CD1c-positive myeloid dendritic cell (primary cell): ENCODE measurements around the gene KIAA0232.

ENCODE experiments used
- DNase-seq: peaks from one replicate; pipeline ENCODE4 v3.0.0-alpha.2; 2016; ENCODE audit errors: extremely low spot score

KIAA0232 gene

GRCh38 chr4:6851431-6851830, 68.9 kb downstream of the KIAA0232 start:
- no peak for DNase-seq

DNA sequence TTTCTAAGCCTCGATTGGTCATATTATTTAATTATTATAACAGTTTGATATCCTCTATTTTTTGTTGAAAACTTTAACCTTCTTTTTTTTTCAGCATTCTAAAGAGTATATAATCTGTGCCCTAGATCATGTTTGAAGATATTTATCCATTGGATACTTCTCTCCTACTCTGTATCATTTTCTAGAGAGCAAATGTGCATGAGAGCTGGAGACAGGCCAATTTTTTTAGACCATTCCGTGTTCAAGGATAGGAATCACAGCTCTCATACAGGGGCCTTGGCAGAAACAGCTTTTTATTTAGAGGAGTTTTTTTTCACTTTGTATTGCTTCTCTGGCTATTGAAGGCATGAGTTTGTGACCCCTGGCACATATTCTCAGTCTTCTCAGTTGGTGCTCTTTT, 69.4 kb downstream of the KIAA0232 start:
- DNase-seq = no peak

DNA sequence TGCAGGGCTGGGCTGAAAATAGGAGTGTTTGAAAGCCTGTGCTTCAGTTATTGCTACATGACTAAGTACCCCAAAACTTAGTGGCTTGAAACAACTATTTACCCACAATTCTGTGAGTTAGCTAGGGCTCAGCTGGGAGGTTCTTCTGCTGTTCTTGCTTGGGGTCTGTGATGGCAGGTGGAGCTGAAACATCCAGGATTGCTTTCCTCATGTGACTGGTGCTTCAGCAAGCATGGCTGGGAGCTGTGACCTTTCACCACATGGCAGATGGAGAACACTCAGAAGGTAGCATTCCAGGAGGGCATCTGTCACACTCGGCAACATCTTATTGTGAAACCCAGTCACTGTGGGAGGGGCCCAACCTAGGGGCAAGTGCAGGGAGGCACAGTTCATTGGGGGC, 70.1 kb downstream of the KIAA0232 start:
- no peak for DNase-seq

DNA sequence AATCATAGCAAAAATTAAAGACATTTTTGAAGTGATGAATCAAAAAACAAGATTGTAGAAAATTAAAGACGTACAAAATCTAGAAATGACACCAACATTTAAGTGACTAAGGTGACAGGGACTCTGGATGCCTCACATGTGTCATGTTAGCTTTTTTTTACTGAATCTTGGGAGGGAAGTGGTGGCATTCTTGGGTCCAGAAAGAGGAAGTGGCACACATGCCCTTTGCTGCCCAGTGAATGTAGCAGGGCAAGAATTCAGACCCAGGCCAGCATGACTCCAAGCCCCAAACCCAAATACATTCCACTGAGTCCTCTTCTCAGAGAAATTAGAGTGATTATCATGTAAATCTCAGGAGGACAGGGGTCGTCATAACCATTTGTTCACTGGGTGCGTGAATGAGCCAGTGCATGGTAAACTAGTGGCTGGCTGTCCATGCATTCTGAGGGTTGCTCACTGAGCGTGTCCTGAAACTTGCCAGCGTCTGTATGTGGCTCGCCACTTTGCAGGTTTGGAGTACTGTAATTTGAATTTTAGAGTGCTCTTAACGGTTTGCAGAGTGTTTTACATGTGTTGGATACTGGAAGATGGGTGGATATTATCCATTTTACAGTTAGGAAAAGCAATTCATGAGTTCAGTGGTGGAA, 71.7 kb downstream of the KIAA0232 start:
- peak; percentile 71 for DNase-seq

DNA sequence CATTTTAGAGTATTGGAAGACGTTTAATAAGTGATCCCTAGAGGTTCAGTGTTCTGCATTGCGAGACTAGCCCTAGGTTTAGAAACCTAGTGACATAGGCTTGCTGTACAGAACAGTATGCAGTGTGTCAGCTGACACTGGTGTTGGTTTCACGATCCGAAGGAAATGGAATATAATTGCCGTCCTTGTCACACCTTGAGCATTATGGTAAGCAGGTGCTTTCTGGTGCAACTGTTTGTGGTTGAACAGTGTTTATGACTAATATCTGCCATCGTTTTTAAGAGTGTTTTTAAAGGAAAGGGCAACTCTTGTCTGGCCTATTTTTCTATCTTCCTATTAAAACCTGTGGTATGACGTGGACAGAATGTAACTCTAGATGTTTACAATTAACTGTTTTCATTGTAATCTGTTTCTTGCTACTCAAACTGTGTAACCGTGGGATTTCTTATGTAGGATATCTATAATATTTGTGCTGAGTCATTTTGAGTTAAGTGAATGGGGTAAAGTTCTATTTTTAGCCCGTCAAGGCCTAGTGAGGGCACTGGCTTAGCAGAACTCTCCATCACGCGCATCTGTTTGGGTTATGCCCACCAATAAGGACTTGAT, 73.3 kb downstream of the KIAA0232 start:
- DNase-seq = peak; percentile 15

DNA sequence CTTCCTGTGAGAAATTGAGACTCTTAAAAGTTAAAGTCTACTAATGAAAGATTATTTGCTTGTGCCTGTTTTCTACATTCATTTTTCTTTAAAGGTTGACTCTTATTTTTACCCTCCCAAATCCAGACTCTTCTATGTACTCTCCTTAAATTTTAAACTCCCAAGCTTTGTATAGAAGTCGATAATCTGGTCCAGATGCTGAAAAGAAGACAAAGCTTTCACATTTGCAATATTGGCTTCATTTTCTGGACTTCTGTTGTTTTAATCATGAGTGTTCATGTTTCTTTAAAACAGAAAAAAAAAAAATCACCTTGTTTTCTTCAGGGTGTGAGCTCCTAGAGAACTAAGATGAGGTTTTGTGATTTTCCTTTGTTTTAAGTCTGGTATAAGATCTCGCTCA, 73.9 kb downstream of the KIAA0232 start:
- DNase-seq = no peak

DNA sequence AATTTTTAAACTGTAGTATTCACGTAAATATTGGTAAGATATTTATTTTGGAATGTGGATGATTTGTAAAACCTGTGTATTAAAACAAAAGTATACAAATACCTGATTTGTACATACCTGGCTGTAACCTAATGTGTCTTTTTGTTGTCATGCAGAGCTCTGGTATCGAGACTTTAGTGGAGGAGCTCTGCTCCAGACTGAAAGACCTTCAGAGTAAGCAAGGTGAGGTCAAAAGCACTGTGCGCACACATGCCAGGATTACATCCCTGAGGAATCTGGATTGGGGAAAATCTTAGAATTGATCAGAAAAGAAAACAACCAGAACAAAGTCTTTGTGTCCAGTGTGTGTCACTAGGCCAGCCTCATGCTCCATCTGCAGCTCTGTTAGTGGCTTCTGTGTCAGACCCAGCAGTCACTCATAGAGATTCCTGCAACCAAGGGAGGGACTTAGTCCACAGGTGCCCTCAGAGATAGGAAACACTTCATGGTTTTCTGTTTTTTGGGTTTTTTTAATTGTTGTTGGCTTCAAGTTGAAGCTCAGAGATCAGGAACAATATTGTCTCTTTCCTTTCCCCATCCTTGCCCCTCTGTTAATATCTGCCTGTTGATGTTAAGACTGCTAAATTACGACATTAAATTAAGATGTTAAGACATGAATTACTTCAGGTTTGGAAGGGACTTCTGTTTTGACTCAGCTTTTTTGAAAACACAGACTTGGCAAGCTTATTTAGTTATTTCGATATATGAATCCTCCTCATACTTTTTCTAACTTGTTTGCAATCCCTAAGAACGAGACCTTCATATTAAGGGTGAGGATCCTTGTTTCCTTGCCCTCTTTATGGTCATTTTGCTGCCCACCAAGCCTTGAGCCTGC, 74.7 kb downstream of the KIAA0232 start:
- no peak for DNase-seq

- no peak for DNase-seq
These were observed 76.5 kb downstream of the KIAA0232 start for GRCh38 chr4:6858997-6859396.

DNA sequence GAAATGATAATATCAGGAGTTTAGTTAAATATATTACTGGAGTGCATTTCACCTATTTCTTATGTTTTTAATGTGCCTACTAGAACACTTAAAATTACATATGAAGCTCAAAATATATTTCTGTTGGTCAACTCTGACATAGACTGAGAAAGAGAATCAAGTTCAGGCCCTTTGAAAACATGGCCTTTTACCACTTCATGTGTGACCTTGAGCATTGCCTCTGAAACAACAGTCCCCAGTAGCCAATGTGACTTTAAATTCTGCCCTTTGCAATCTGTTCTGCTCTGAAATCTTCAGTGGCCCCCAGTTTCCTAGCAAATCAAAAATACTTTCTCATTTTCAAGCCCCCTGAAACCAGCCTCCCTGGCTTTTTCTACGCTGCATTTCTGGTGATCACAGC, 77.0 kb downstream of the KIAA0232 start:
- DNase-seq = no peak

GRCh38 chr4:6868386-6868785, 85.9 kb downstream of the KIAA0232 start:
- DNase-seq = no peak

GRCh38 chr4:6869944-6870343, 87.4 kb downstream of the KIAA0232 start:
- no peak for DNase-seq

GRCh38 chr4:6873291-6873690, 90.8 kb downstream of the KIAA0232 start:
- no peak for DNase-seq

DNA sequence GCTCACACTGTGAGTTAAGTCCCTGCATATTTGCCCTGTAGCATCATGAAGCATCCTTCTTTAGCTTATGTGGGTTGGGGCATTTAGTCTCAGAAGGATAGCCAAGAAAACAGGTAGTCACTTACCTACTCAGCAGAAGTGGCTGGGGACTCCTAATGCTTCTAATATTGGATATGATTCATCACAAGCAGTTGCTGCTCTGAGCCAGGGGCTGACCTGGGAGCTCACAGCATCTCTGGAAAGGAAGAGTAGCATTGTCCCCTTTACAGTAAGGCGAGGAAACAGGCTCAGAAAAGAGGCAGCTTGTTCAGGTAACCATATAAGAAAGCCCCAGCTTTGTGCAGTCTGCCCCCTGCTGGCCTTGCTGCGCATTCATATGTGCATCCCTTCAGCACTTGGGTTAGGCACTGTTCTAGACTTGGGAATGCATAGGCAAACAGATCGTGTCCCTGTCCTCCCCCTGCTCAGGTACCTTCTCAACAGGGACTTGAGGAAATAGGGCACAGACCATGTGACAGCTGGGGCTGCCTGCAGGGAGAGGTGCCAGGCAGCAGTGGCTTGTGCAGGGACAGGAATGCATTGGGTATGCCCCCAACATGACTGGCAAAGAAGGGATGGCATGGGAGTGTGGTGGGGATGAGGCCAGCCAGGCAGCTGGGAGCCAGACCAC, 91.4 kb downstream of the KIAA0232 start:
- DNase-seq = peak; percentile 64

DNA sequence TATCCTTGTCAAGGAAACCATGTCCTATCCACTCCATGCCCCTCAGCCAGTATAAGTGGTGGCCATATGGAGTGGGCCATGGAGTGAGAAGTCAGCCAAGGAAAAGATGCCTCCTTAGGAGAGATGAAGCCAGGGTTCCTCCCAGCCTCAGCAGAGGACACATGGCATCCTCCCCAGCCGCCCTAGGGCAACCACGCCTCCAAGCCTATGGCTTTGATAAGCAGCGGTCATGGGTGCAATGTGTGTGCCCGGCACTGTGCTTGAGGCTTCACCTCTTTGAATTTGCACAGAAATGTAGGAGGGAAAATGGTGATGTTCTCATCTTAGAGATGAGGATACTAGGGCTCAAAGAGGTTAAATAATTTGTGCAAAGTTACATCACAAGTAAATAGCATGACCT, 92.5 kb downstream of the KIAA0232 start:
- DNase-seq = no peak

DNA sequence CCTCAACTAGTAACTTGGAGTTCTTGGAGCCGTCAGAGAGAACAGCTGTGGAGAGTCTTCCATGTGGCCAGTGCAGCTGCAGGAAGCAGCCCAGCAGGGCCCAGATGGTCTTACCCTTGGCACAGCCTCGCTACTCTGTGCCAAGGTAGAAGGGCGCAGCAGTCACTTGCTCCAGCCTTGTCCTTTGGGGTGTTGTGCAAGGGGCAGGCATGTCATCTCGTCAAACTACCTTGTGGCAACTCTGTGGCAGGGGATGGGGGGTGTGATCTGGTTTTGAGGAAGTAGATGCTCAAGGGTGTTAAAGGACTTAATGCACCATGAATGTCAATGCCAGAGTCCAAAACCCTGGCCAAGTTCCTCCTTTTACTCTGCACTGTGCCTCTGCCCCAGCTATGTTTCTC, 92.9 kb downstream of the KIAA0232 start:
- DNase-seq = peak; percentile 89

GRCh38 chr4:6876440-6876839, 93.9 kb downstream of the KIAA0232 start:
- no peak for DNase-seq

- DNase-seq = no peak
These were observed 94.5 kb downstream of the KIAA0232 start for GRCh38 chr4:6877067-6877466.

DNA sequence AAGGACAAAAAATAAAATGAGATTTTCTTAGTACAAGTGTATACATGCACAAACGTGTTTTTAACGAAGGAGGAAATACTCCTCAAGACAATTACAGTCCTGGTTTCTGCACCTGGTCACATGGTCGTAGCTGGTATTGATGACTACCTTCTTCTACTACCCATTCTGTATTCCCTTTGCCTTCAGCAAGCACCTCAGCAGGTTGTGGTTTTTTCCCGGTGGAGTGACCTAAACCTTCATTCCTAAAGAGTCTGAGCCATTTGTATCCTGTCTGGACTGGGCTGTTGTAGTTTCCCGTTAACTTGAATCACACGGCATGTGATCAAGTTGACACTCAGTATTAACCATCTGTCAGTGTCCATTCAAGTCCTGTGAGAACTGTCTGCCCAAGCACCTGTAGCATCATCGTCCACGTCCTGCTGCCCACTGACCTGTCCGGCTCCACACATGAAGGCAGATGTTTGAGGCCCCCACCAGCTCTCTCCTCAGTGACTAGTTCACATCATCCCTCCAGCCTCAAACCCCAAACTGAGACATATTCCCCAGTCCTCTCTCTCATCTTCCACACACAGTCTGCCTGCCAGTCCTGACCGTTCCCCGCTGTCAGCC, 96.0 kb downstream of the KIAA0232 start:
- no peak for DNase-seq

- DNase-seq = no peak
These were observed 98.2 kb downstream of the KIAA0232 start for GRCh38 chr4:6880691-6881090.

GRCh38 chr4:6881908-6882307, 99.4 kb downstream of the KIAA0232 start:
- no peak for DNase-seq

DNA sequence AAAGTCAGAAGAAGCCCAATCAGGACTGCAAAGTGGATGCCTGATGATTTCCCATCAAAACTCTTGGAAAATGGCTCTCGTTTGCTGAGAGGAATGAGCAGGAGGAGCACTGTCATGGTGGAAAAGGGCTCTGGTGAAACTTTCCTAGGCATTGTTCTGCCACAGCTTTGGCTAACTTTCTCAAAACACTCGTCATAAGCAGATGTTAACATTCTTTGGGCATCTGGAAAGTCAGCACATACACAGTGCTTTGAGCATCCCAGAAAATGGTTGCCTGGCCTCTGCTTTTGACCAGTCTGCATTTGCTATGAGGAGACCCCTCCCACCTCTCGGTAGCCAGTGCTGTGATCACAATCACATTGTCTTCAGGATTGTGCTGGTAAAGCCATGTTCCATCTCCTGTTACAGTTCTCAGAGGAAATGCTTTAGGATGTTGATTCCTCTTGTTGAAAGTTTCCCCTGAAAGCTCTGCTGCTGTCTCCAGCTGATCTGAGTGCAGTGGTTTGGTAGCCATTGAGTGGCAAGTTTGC, 101.9 kb downstream of the KIAA0232 start:
- DNase-seq = no peak
